HL-60 (cell line): ENCODE measurements around the gene CACNA1H.

Source experiments
- POLR2AphosphoS5 ChIP-seq: IDR thresholded peaks from 2 replicates; pipeline ENCODE4 v1.6.1; 2012; ENCODE audit warnings: low read depth
- SPI1 ChIP-seq: IDR thresholded peaks from 2 replicates; pipeline ENCODE4 v1.6.1; 2012; ENCODE audit warnings: low read depth, mild to moderate bottlenecking, borderline replicate concordance
- TF ChIP-seq, protein P1 (sequence below): IDR thresholded peaks from one replicate; pipeline ENCODE4 v1.5.1; 2011; ENCODE audit warnings: low read length, control low read depth, inconsistent platforms; ENCODE audit not compliant: insufficient read depth

GRCh38 chr16:1159973-1160772 lies 7.3 kb downstream of the CACNA1H start:
- TF ChIP-seq, protein P1, sequence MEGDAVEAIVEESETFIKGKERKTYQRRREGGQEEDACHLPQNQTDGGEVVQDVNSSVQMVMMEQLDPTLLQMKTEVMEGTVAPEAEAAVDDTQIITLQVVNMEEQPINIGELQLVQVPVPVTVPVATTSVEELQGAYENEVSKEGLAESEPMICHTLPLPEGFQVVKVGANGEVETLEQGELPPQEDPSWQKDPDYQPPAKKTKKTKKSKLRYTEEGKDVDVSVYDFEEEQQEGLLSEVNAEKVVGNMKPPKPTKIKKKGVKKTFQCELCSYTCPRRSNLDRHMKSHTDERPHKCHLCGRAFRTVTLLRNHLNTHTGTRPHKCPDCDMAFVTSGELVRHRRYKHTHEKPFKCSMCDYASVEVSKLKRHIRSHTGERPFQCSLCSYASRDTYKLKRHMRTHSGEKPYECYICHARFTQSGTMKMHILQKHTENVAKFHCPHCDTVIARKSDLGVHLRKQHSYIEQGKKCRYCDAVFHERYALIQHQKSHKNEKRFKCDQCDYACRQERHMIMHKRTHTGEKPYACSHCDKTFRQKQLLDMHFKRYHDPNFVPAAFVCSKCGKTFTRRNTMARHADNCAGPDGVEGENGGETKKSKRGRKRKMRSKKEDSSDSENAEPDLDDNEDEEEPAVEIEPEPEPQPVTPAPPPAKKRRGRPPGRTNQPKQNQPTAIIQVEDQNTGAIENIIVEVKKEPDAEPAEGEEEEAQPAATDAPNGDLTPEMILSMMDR, result no peak
- no peak for TF ChIP-seq POLR2AphosphoS5
- no peak for TF ChIP-seq SPI1
